IMR-90 (cell line): Measurements from ENCODE around the gene SLC44A1. TPM values are rescaled to one million over a fixed set of nuclear protein-coding genes. Genes with fewer than 3 reads are reported as not detected.

ENCODE experiments used
- ATAC-seq: fragments of 200-7000 bp; cut with Tn5 transposase; 2 replicates; pipeline ENCODE4 v1.9.1; 2020; ENCODE audit warnings: low read depth, mild to moderate bottlenecking, moderate library complexity
- BruUV-seq: library from RNA; stranded (reverse); fragments of 400-500 nt; replicated peaks from 2 replicates; lab custom pipeline; 2021; lab: Mats Ljungman, UMichigan
- CTCF ChIA-PET: fragments of 300-600 bp; formaldehyde crosslinking; extraction: SDS; loops from one replicate; lab custom pipeline; 2021; ENCODE audit warnings: antibody characterized with exemption; lab: Yijun Ruan, JAX
- POLR2A ChIA-PET: fragments of 300-600 bp; sonication (Branson Sonifier 250); formaldehyde crosslinking; loops from one replicate; lab custom pipeline; 2022; ENCODE audit warnings: antibody characterized with exemption; ENCODE audit not compliant: unreplicated experiment; lab: Charles Lee
- DNase-seq: peaks from one replicate; pipeline ENCODE4 v3.0.0; 2013
- H2AFZ ChIP-seq: replicated peaks from 2 replicates; pipeline ENCODE3; 2013; ENCODE audit warnings: low read length, mild to moderate bottlenecking; ENCODE audit not compliant: poor library complexity
- H2AK5ac ChIP-seq: 2 replicates; pipeline ENCODE4 v1.6.1; 2013; ENCODE audit warnings: low read depth, low read length, inconsistent platforms
- H2AK9ac ChIP-seq: replicated peaks from 2 replicates; pipeline ENCODE3; 2013; ENCODE audit warnings: mild to moderate bottlenecking, low read depth, low read length, moderate library complexity; ENCODE audit not compliant: poor library complexity
- H2BK120ac ChIP-seq: 2 replicates; pipeline ENCODE4 v1.6.1; 2013; ENCODE audit warnings: low read depth, low read length, inconsistent platforms
- H2BK15ac ChIP-seq: 3 replicates; pipeline ENCODE4 v1.6.1; 2013; ENCODE audit warnings: low read depth, low read length, inconsistent platforms
- H2BK20ac ChIP-seq: 2 replicates; pipeline ENCODE4 v1.6.1; 2013; ENCODE audit warnings: low read depth, mild to moderate bottlenecking, inconsistent platforms, low read length, moderate library complexity
- H2BK5ac ChIP-seq: 2 replicates; pipeline ENCODE4 v1.6.1; 2013; ENCODE audit warnings: mild to moderate bottlenecking, low read depth, low read length, inconsistent platforms; ENCODE audit not compliant: poor library complexity, severe bottlenecking
- H3K14ac ChIP-seq: replicated peaks from 2 replicates; pipeline ENCODE4 v1.6.1; 2013; ENCODE audit warnings: low read depth, low read length, inconsistent platforms
- H3K18ac ChIP-seq: 2 replicates; pipeline ENCODE4 v1.6.1; 2013; ENCODE audit warnings: low read depth, low read length, control low read depth
- H3K23ac ChIP-seq: 2 replicates; pipeline ENCODE4 v1.6.1; 2013; ENCODE audit warnings: low read depth, low read length, inconsistent platforms
- H3K27ac ChIP-seq: 2 replicates; pipeline ENCODE4 v1.5.1; 2013; ENCODE audit warnings: mild to moderate bottlenecking, control low read depth, low read length; ENCODE audit not compliant: insufficient read depth
- H3K27me3 ChIP-seq: 2 replicates; pipeline ENCODE4 v1.6.1; 2013; ENCODE audit warnings: low read length; ENCODE audit not compliant: control insufficient read depth, insufficient read depth
- H3K36me3 ChIP-seq: 2 replicates; pipeline ENCODE4 v1.6.1; 2013; ENCODE audit warnings: low read length, mixed read lengths; ENCODE audit not compliant: control insufficient read depth, insufficient read depth
- H3K4ac ChIP-seq: 2 replicates; pipeline ENCODE4 v1.6.1; 2013; ENCODE audit warnings: low read depth, low read length, inconsistent platforms
- H3K4me1 ChIP-seq: 2 replicates; pipeline ENCODE4 v1.6.1; 2013; ENCODE audit warnings: low read length, mixed read lengths; ENCODE audit not compliant: control insufficient read depth, insufficient read depth
- H3K4me2 ChIP-seq: 2 replicates; pipeline ENCODE4 v1.6.1; 2013; ENCODE audit warnings: low read depth, mild to moderate bottlenecking, control low read depth, low read length, moderate library complexity
- H3K4me3 ChIP-seq: 2 replicates; pipeline ENCODE4 v1.5.1; 2013; ENCODE audit warnings: low read depth, mild to moderate bottlenecking, control low read depth, low read length, moderate library complexity; ENCODE audit not compliant: insufficient read depth
- H3K56ac ChIP-seq: 2 replicates; pipeline ENCODE4 v1.6.1; 2013; ENCODE audit warnings: low read length, inconsistent platforms; ENCODE audit not compliant: insufficient read depth; ENCODE audit errors: extremely low read depth
- H3K79me1 ChIP-seq, 2 experiments: 2 replicates each; pipeline ENCODE4 v1.6.1; 2013; ENCODE audit warnings: low read length in 2 of 2, inconsistent platforms in 1 of 2, low read depth in 1 of 2
- H3K9ac ChIP-seq: 2 replicates; pipeline ENCODE4 v1.6.1; 2013; ENCODE audit warnings: low read depth, low read length, control low read depth
- H3K9me1 ChIP-seq: 2 replicates; pipeline ENCODE4 v1.6.1; 2013; ENCODE audit warnings: low read length, inconsistent platforms; ENCODE audit not compliant: insufficient read depth
- H3K9me3 ChIP-seq: 2 replicates; pipeline ENCODE4 v1.6.1; 2013; ENCODE audit warnings: low read length; ENCODE audit not compliant: control insufficient read depth, insufficient read depth
- H4K20me1 ChIP-seq: 2 replicates; pipeline ENCODE4 v1.6.1; 2013; ENCODE audit warnings: low read length, inconsistent platforms; ENCODE audit not compliant: insufficient read depth
- H4K5ac ChIP-seq: 2 replicates; pipeline ENCODE4 v1.6.1; 2013; ENCODE audit warnings: mild to moderate bottlenecking, low read depth, low read length, control low read depth
- H4K8ac ChIP-seq, 2 experiments: 2 replicates each; pipeline ENCODE4 v1.6.1; 2013; ENCODE audit warnings: low read depth in 2 of 2, low read length in 2 of 2, control low read depth in 1 of 2, inconsistent platforms in 1 of 2
- H4K91ac ChIP-seq: 2 replicates; pipeline ENCODE4 v1.6.1; 2013; ENCODE audit warnings: low read depth, low read length, inconsistent platforms; ENCODE audit not compliant: insufficient read depth
- CHD1 ChIP-seq: IDR thresholded peaks from 2 replicates; pipeline ENCODE4 v1.6.1; 2012; ENCODE audit warnings: low read depth, low read length, improper control_type of control experiment
- MAFK ChIP-seq: IDR thresholded peaks from 2 replicates; pipeline ENCODE4 v1.6.1; 2012; ENCODE audit warnings: low read depth, low read length, improper control_type of control experiment
- RFX5 ChIP-seq: IDR thresholded peaks from 2 replicates; pipeline ENCODE4 v1.8.0; 2012; ENCODE audit warnings: low read depth, mild to moderate bottlenecking, low read length, moderate library complexity
- WGBS, 2 experiments: methylation state at CpG; one replicate each; pipeline versions ENCODE4 v1.1.5 to v1.1.7; 2013; ENCODE audit warnings: missing lambda C conversion rate in 2 of 2; ENCODE audit not compliant: insufficient read length in 1 of 2; ENCODE audit errors: extremely low coverage in 2 of 2; 5-methylcytosine and 5-hydroxymethylcytosine counted together
- dilution Hi-C: fragments of 300-500 bp; cut with HindIII; formaldehyde crosslinking; loops from one replicate; pipeline ENCODE4 v1.14.3; 2018; ENCODE audit warnings: low sequenced_read_pairs; ENCODE audit not compliant: unreplicated experiment
- in situ Hi-C: fragments of 300-500 bp; cut with MboI; formaldehyde crosslinking; loops from 3 replicates; pipeline ENCODE4 v1.14.3; 2019; ENCODE audit warnings: low sequenced_read_pairs, inconsistent platforms, mixed read lengths
- intact Hi-C: fragments of 100-400 bp; cut with micrococcal nuclease; formaldehyde crosslinking; loops from 2 replicates; pipeline ENCODE4 v1.10.0; 2022
- polyA plus RNA-seq, 3 experiments: library from polyadenylated mRNA; depleted of rRNA; stranded (reverse); fragments of >200 nt; gene quantifications; 2 replicates each; pipeline ENCODE4 v1.2.3, GENCODE V29; 2012; ENCODE audit warnings: low replicate concordance in 1 of 3
- total RNA-seq: library from RNA; depleted of rRNA; stranded (reverse); fragments of >200 nt; gene quantifications from 2 replicates; pipeline ENCODE4 v1.2.3, GENCODE V29; 2012

The SLC44A1 gene
- total and polyA plus RNA-seq, 2 of the 4 experiments (the other 2 are of a cell fraction) = 5.2 to 21.7 TPM

GRCh38 chr9:105254226-105254625, 9.8 kb downstream of the SLC44A1 start:
- H3K9ac ChIP-seq = no peak overlapping the region
- H3K14ac ChIP-seq = no peak overlapping the region
- H4K91ac ChIP-seq = no peak overlapping the region
- H2BK120ac ChIP-seq = no peak overlapping the region
- no peak for ATAC-seq
- WGBS, 2 experiments = no CpG with 5 or more reads among the region's 4 CpGs
- H3K79me1 ChIP-seq = peaks cover 13 to 18% of the 10 kb centered on the region in 2 experiments
- DNase-seq = no peak
- no TSS peak for BruUV-seq
- no peaks in the 10 kb centered on the region for H3K27me3 ChIP-seq
- dilution Hi-C loops = no loop called here
- H3K9me1 ChIP-seq = no peaks in the 10 kb centered on the region
- no peak overlapping the region for H2AK9ac ChIP-seq
- no peak overlapping the region for H2BK20ac ChIP-seq
- TF ChIP-seq CHD1 (no peak), MAFK (no peak), RFX5 (no peak)
- no peaks in the 10 kb centered on the region for H3K9me3 ChIP-seq
- H3K56ac ChIP-seq = no peak overlapping the region
- H4K8ac ChIP-seq = no peak overlapping the region
- no peak overlapping the region for H2BK15ac ChIP-seq
- no peaks in the 10 kb centered on the region for H4K20me1 ChIP-seq
- intact Hi-C loops = no loop called here
- H3K4me1 ChIP-seq = peaks cover 7% of the 10 kb centered on the region
- in situ Hi-C loops = no loop called here
- no peak overlapping the region for H3K4ac ChIP-seq
- ChIA-PET CTCF (no interaction called here), POLR2A (no interaction called here)
- no peak overlapping the region for H3K4me2 ChIP-seq
- H3K27ac ChIP-seq = no peak overlapping the region
- no peak overlapping the region for H3K23ac ChIP-seq
- H3K18ac ChIP-seq = no peak overlapping the region
- H2AFZ ChIP-seq = no peak overlapping the region
- H2BK5ac ChIP-seq = no peak overlapping the region
- H3K4me3 ChIP-seq = no peak overlapping the region
- H4K5ac ChIP-seq = no peak overlapping the region
- H3K36me3 ChIP-seq = no peaks in the 10 kb centered on the region
- no peak overlapping the region for H2AK5ac ChIP-seq
